Smooth muscle cell (in vitro differentiated cells): ENCODE measurements around the gene UBE2L5. TPM values are rescaled to one million over a fixed set of nuclear protein-coding genes. Genes with fewer than 3 reads are reported as not detected.

Experiments used
- DNase-seq: peaks from one replicate; lab custom pipeline; 2025; ENCODE audit not compliant: unreplicated experiment; lab: John Stamatoyannopoulos, UW
- H2AFZ ChIP-seq: fragments of 200-600 bp; sonication (generic); 2 replicates; pipeline ENCODE4 v1.6.0; 2016; ENCODE audit warnings: antibody characterized with exemption, low read depth, mild to moderate bottlenecking
- H3F3A ChIP-seq: fragments of 200-600 bp; sonication (generic); 2 replicates; pipeline ENCODE4 v1.6.0; 2017; ENCODE audit warnings: antibody characterized with exemption, low read depth
- H3K27ac ChIP-seq: fragments of 200-600 bp; sonication (generic); 2 replicates; pipeline ENCODE4 v1.5.1; 2016; ENCODE audit warnings: low read depth, mild to moderate bottlenecking
- H3K27me3 ChIP-seq: fragments of 200-600 bp; sonication (generic); 2 replicates; pipeline ENCODE4 v1.6.1; 2016; ENCODE audit warnings: low read depth, mild to moderate bottlenecking
- H3K36me3 ChIP-seq: fragments of 200-600 bp; sonication (generic); 2 replicates; pipeline ENCODE4 v1.5.1; 2016; ENCODE audit warnings: low read depth
- H3K4me1 ChIP-seq: fragments of 200-600 bp; sonication (generic); 2 replicates; pipeline ENCODE4 v1.5.1; 2016; ENCODE audit warnings: low read depth
- H3K4me2 ChIP-seq: fragments of 200-600 bp; sonication (generic); 2 replicates; pipeline ENCODE4 v1.6.0; 2016; ENCODE audit warnings: mild to moderate bottlenecking
- H3K4me3 ChIP-seq: fragments of 200-600 bp; sonication (generic); 2 replicates; pipeline ENCODE4 v1.5.1; 2016; ENCODE audit warnings: mild to moderate bottlenecking
- H3K79me2 ChIP-seq: fragments of 200-600 bp; sonication (generic); 2 replicates; pipeline ENCODE4 v1.6.0; 2016; ENCODE audit warnings: low read depth, mild to moderate bottlenecking
- H3K9ac ChIP-seq: fragments of 200-600 bp; sonication (generic); 2 replicates; pipeline ENCODE4 v1.6.0; 2016; ENCODE audit warnings: low read depth
- H3K9me3 ChIP-seq: fragments of 200-600 bp; sonication (generic); replicated peaks from 2 replicates; pipeline ENCODE4 v1.5.1; 2016; ENCODE audit warnings: low read depth
- H4K20me1 ChIP-seq: fragments of 200-600 bp; sonication (generic); 2 replicates; pipeline ENCODE4 v1.6.0; 2016; ENCODE audit warnings: low read depth
- WGBS: methylation state at CpG from one replicate; pipeline ENCODE4 v1.1.7; 2016; ENCODE audit warnings: low lambda C conversion rate; 5-methylcytosine and 5-hydroxymethylcytosine counted together
- polyA plus RNA-seq: library from polyadenylated mRNA; unstranded; fragments of >200 nt; fragmentation: Nextera tagmentation; extraction: Ambion mirVana; gene quantifications from 2 replicates; pipeline ENCODE4 v1.2.1, GENCODE V29; 2016
- total RNA-seq: library from RNA; depleted of rRNA; stranded (reverse); fragments of >200 nt; gene quantifications from 2 replicates; pipeline ENCODE4 v1.2.3, GENCODE V29; 2014
- TF ChIP-seq, protein P1 (sequence below): fragments of 200-600 bp; sonication (generic); IDR thresholded peaks from 2 replicates; pipeline ENCODE4 v1.5.1; 2017; ENCODE audit warnings: borderline replicate concordance, mild to moderate bottlenecking, antibody characterized with exemption; ENCODE audit not compliant: insufficient read depth, poor library complexity, severe bottlenecking

UBE2L5 gene
- total and polyA plus RNA-seq, 2 experiments from 2014 or later: not detected

DNA sequence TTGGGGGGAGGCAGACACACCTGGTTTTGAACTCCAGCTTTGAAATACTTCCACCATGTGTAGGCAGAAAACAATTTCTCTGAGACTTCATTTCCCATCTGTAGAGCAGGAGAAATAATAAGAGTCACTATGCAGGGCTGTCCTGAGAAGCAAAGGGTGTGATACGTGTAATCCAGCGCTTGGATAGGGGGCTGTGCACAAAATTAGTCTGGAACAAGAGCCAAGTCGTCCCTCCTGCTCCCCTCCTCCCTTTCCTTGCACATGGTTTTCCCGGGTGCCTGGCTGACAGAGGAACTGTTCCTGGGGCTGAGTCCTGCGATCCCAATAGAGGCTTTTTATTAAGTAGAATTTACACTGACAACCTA is 29.6 kb upstream of the UBE2L5 start:
- Histone ChIP-seq H3K4me3 (no peak overlapping the region), H3K4me2 (no peak overlapping the region), H3K9me3 (no peaks in the 10 kb centered on the region), H2AFZ (no peak overlapping the region), H3K79me2 (no peaks in the 10 kb centered on the region), H3K4me1 (peaks cover 12% of the 10 kb centered on the region), H3K27me3 (no peaks in the 10 kb centered on the region), H3F3A (peaks cover 14% of the 10 kb centered on the region), H3K9ac (no peak overlapping the region), H3K36me3 (no peaks in the 10 kb centered on the region), H4K20me1 (no peaks in the 10 kb centered on the region), H3K27ac (no peak overlapping the region)
- 77% methylated on average over 5 of the region's 5 CpGs for WGBS
- no peak for DNase-seq
- TF ChIP-seq, protein P1, sequence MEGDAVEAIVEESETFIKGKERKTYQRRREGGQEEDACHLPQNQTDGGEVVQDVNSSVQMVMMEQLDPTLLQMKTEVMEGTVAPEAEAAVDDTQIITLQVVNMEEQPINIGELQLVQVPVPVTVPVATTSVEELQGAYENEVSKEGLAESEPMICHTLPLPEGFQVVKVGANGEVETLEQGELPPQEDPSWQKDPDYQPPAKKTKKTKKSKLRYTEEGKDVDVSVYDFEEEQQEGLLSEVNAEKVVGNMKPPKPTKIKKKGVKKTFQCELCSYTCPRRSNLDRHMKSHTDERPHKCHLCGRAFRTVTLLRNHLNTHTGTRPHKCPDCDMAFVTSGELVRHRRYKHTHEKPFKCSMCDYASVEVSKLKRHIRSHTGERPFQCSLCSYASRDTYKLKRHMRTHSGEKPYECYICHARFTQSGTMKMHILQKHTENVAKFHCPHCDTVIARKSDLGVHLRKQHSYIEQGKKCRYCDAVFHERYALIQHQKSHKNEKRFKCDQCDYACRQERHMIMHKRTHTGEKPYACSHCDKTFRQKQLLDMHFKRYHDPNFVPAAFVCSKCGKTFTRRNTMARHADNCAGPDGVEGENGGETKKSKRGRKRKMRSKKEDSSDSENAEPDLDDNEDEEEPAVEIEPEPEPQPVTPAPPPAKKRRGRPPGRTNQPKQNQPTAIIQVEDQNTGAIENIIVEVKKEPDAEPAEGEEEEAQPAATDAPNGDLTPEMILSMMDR: no peak

DNA sequence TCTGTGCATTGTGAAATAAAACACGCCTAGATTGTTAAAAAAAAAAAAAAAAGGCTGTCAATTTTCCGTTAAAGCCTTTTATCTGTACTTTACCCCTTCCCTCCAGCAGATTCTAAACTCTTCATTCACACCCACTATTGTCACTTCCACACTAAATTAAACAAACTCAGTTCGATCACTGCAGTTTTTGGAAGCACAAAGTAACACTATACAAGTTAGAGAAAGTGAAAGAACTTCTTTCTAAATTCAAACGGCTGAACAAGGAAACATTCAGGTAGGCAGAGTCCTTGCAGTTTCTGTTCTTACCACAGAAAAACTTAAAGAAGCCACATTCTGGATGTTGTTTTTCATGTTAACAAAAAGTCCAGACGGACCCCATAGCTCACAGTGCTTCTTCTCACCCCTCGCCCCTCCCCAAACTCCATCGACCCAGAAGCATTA is 27.5 kb upstream of the UBE2L5 start:
- Histone ChIP-seq H3K9me3 (no peaks in the 10 kb centered on the region), H3K36me3 (no peaks in the 10 kb centered on the region), H3K9ac (peak overlapping the region; percentile 70), H3F3A (no peaks in the 10 kb centered on the region), H4K20me1 (no peaks in the 10 kb centered on the region), H3K27ac (peak overlapping the region; percentile 77), H2AFZ (peak overlapping the region; percentile 82), H3K4me1 (peaks cover 4% of the 10 kb centered on the region), H3K27me3 (no peaks in the 10 kb centered on the region), H3K4me2 (peak overlapping the region; percentile 85), H3K4me3 (peak overlapping the region; percentile 59), H3K79me2 (no peaks in the 10 kb centered on the region)
- no peak for DNase-seq
- TF ChIP-seq, protein P1: no peak
- 51% methylated on average over 7 of the region's 7 CpGs for WGBS

DNA sequence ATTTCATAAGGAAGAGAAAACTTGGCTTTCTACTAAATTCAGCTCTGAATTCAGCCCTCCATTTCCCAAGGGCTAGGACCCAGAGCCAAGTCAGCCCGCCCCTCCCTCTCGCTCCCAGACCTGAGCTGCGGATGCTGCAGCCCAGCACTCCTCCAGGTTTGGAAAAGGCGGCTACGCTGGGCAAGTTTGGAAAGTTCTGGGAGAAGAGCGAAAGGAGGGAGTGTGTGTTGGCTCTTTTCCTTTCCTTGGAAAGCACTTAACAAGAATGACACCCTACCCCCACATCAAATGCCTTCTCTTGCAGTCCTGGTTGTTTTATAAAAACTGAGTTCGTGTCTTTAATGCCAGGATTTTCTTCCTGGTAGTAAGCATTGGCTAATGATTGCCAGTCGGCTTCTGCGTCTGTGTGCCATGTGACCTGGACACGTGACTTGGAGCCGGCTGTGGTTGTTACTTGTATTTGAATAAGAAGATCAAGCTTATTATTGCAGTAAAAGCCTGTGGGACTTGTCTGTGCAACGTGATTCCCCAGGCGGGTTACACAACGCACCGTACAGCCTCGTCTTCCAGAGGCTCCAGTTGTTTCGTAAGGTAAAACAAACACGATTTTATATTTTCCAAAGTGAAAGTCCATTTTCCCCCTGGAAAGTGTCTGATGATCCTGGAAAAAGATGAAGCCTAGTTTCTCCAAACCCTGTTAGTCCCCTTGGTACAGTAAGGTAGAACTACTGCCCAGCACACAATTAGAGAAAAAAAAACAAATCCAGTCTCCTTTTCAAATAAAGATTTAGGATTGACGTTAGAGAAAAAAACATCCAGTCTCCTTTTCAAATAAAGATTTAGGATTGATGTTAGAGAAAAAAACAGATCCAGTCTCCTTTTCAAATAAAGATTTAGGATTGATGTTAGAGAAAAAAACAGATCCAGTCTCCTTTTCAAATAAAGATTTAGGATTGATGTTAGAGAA is 26.8 kb upstream of the UBE2L5 start:
- H4K20me1 ChIP-seq: no peaks in the 10 kb centered on the region
- TF ChIP-seq, protein P1: no peak
- peak overlapping the region; percentile 59 for H3K4me3 ChIP-seq
- peak overlapping the region; percentile 85 for H3K4me2 ChIP-seq
- DNase-seq: peak; percentile 12
- no peaks in the 10 kb centered on the region for H3K27me3 ChIP-seq
- peak overlapping the region; percentile 77 for H3K27ac ChIP-seq
- H3F3A ChIP-seq: no peaks in the 10 kb centered on the region
- no peaks in the 10 kb centered on the region for H3K36me3 ChIP-seq
- 13% methylated on average over 19 of the region's 19 CpGs for WGBS
- H3K4me1 ChIP-seq: peaks cover 4% of the 10 kb centered on the region
- peak overlapping the region; percentile 70 for H3K9ac ChIP-seq
- H3K9me3 ChIP-seq: no peaks in the 10 kb centered on the region
- H3K79me2 ChIP-seq: no peaks in the 10 kb centered on the region
- peak overlapping the region; percentile 82 for H2AFZ ChIP-seq
